SK-N-DZ (cell line): ENCODE results near the gene WFDC12.

Source experiments
- DNase-seq: peaks from one replicate; pipeline ENCODE4 v3.0.0-alpha.2; 2015; ENCODE audit warnings: low spot score

The WFDC12 gene

DNA sequence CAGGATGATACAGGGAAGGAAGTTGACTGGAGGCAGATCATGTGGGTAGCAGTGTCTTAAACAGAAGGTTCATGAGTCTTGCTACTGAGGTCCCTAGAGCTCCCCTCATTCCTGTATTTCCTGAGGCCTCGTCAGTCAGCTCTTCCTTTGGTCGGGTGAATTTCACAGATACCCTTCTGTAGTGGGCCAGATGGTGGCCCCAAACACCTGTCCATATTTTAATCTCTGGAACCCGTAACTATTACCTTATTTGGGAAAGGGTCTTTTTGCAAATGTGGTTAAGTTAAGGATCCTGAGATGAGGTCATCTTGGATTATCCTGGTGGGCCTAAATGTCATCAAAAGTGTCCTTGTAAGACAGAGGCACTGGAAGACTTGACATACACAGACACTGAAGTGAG is 32.9 kb downstream of the WFDC12 start:
- DNase-seq = no peak

DNA sequence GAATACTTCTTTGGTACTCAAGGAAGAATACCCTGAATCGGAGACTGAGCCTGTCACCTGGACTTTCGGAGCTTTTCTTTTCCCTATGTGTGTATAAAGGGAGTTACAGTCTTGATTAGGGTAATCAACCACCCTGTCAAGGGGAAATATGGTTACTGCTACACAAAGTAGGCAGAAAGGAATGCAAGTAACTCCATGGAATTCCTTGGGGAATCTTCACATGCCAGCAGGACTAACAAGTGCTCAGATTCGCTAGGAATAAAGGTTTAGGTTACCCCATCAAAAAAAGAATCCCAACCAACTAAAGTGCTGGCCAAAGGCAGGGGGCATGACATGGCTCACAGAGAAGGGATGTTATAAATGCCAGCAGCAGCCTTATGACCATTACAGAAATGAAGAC is 33.8 kb downstream of the WFDC12 start:
- no peak for DNase-seq

DNA sequence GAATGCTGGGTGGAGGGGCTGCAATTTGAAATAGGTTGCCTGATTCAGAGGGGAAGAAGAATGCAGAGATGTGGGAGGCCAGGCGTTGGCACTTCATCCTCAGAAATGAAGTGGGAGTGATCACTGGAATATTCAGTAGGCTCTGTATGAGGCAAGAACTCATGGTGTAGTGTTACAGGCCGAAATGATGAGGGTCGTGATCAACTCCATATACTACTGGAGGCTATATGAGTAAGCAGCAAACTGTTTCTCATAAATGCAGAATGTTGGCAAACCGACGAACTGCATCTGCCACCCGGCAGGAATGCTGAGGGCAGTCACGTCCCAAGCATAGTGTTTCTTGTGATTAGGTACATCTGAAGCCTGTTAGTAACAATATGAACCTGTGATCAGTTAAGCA is 36.0 kb downstream of the WFDC12 start:
- DNase-seq = no peak

DNA sequence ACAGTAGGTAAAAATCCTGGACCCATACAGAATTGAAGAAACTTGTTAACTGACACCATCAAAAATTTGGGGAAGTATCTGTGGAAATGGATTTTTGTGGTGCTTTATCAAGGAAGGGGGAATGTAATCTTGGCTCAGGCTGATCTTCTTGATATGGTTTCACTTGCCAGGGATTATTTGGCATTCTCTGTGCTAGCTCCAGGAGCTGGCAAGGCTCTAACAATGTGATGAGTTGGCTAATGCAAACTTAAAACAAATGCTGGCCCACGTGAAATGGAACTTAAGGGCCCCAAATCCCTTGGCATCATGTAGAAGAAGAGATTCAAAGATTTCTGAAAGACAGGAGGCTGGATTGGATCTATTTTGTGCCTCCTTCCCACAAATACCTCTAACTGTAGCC is 36.5 kb downstream of the WFDC12 start:
- DNase-seq = no peak

DNA sequence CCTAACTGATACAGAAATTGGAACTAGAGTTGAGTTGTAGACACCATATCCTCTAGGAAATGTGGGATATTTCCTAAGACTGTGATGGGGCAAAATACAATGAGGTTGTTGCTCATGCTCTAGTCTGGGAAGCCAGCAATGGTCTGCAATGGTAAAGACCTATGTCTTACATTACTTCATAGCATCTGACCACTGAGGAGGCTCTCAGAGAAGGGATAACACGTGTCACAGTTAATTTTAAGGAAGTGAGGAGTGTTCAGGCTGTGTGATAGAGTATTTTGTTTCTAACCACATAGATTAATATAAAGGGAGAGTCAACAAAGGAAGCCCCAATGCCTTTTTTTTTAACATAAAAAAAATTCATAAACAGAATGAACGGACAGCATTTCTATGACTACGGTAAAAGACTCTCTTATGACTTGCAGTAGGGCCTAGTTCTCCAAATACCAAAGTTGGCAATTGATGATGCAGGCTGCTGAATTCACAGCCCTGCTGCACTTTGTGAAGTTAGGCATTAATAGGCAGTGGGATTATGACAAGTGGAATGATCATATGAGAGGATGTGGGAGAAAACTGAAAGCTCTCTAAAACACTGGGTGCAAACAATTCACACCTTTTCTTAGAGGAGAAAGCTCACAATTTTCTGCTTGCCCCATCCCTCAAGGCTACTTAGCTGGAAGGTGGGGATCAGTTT is 37.0 kb downstream of the WFDC12 start:
- DNase-seq = no peak

DNA sequence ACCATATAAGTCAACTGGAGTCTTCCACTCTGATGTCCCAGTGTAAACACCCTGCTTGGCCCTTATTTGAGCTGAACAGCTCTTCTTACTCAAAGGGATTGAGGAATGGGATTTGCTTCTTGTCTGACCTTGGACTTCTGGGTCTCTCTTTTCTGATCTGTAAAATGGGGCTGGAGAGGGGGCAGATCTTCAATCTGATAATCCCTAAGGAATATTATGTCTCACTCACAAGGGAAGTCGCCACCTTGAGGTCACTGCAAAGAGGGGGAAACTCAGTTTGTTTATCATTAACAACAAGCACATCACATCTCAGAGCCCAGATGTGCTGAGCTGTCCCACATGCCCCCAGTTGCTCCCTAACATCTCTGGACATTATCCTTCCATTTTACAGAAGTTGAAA is 38.4 kb downstream of the WFDC12 start:
- no peak for DNase-seq

DNA sequence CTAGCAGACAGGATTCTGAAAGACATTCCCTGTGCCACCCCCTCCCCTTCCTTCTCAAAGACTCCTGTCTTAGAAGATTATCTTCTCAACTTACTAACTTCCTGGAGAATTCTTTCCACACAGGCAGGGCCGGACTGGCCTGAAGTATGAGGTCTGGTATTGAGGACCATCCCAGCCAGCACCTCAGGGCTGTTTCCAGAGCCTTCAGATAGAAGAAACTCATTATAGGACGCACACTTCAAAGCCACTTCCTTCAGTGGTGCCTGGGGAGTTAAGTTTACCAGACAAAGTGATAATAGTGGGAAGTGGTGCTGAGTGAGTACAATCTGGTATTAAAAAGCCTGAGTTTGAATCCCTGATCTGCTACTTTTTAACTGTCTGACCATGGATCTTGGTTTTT is 39.0 kb downstream of the WFDC12 start:
- no peak for DNase-seq

DNA sequence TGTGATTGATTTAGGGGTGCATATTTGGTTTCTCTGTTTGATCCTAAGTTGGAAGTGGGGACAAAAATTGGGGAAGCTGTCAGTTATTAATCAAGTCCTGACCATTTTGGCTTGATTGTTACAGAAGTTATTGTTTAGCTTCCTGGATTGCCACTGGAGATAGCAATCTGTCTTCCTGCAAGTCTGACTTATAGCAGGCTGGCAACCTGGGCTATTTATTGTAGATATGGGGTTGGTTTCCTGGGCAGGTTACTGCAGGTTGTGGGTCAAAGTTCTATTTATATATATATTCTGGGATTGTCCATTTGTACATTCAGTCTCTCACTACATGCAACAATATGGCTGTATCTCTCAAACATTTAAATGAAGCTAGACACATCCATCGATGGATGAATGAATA is 41.1 kb downstream of the WFDC12 start:
- DNase-seq = no peak

DNA sequence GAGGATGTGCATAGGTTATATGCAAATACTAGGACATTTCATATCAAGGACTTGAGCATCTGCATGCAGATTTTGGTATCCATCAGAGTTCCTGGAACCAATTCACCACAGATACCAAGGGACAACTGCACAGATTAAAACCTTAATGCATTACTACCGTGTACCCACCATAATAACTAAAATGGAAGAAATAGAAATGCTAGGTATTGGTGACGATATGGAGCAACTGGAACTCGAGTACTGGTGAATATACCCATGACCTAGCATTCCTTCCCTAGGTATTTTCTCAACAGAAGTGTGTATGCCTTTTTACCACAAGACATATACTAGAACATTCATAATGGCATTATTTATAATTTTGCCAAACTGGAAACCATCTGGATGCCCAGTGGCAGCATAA is 41.8 kb downstream of the WFDC12 start:
- DNase-seq = no peak

DNA sequence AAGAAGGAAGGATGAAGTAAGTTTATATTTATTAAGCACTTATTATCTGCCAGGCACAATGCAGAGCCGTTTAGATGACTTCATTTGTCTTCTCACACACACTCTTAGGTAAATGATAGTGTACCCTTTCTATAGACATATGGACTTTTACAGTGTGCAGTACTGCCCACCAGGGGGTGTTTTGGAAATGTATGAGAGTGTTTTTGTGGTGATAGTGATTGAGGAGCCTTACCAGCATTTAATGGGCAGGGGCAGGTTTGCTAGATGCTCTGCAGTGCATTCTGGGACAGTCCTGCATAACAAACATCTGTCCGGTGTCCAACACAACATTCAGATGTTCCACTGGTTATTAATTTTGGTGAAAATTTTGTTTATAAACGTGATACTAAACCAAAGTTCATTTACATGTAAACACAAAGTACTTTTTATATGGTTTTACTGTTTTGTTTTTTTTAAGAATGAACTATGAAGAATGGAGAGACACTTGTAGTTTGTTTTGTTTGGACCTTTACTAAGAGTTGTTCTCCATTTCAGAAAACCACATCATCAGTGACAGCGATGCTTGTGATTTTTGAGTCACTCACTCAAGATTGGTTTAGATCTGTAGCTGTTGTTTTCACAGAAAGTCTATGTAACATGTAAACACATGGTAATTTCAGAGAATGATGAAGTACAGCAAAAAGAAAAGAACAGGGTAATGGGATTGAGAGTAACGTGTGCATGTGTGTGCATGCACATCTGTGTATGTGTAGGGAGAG is 43.2 kb downstream of the WFDC12 start:
- no peak for DNase-seq

DNA sequence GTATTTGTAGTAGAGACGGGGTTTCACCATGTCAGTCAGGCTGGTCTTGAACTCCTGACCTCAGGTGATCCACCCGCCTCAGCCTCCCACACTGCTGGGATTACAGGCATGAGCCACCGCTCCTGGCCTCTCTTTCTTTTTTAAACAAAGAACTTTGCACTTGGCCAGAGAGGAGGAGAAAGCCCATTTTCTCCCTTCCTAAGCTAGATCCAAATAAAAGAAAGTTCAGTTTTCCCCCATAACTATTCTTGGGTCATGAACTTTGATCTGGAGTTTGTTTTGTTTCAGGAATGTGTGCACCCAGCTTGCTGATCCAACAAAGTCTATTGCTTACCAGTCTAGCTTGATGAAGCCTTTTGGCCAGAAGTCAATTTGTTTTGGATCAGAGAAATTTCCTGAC is 46.7 kb downstream of the WFDC12 start:
- DNase-seq = no peak
